Breast epithelium (tissue), 3 donors: ENCODE data around the gene UTP11.

Experiments used
- POLR2A ChIP-seq: fragments of 450-650 bp; IDR thresholded peaks from one replicate; pipeline ENCODE4 v1.6.1; 2016; ENCODE audit warnings: antibody characterized with exemption, mild to moderate bottlenecking, moderate library complexity
- TF ChIP-seq, protein P1 (sequence below), 3 donors: fragments of 450-650 bp; IDR thresholded peaks; one replicate each; pipeline ENCODE4 v1.5.1; 2016 to 2017; ENCODE audit warnings: antibody characterized with exemption in 3 of 3, mild to moderate bottlenecking in 3 of 3, moderate library complexity in 3 of 3

DNA sequence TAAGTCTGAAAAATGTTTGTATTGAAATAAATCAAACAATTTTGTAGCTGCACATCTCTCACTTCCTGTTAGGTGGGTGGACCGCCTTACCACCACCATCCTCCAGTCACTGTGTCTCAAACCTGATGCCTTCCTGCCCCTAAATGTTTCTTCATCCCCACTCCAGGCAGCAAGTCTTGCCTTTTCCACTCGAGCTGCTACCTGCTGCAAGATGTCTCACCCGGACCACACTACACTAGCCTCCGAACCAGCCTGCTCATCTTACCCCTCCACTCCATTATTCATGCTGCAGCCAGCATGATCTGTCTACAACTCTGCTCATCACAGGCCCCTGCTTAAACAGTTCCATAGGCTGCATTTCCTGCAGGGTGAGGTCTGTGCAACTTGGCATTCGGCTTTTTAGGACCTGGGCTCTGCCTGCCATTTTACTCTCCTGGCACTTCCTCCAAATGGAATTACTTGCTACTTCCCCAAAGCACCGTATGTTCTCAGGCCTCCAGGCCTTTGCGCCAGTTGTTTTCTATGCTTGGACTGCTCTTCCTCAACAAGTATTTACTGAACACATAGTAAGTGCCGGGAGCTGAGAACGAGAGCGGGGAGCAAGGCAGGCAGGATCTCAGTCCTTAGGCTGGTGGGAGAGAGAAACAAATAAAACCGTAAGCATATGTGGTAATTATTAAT is 17.5 kb upstream of the UTP11 start:
- TF ChIP-seq, protein P1, sequence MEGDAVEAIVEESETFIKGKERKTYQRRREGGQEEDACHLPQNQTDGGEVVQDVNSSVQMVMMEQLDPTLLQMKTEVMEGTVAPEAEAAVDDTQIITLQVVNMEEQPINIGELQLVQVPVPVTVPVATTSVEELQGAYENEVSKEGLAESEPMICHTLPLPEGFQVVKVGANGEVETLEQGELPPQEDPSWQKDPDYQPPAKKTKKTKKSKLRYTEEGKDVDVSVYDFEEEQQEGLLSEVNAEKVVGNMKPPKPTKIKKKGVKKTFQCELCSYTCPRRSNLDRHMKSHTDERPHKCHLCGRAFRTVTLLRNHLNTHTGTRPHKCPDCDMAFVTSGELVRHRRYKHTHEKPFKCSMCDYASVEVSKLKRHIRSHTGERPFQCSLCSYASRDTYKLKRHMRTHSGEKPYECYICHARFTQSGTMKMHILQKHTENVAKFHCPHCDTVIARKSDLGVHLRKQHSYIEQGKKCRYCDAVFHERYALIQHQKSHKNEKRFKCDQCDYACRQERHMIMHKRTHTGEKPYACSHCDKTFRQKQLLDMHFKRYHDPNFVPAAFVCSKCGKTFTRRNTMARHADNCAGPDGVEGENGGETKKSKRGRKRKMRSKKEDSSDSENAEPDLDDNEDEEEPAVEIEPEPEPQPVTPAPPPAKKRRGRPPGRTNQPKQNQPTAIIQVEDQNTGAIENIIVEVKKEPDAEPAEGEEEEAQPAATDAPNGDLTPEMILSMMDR (IDR thresholded peaks at IDR 0.05) = no peak
- no peak for TF ChIP-seq POLR2A
